OCI-M2 (cell line): ENCODE measurements around the gene ATP10A.

Experiments used
- DNase-seq: peaks from one replicate; lab custom pipeline; 2025; ENCODE audit not compliant: unreplicated experiment; lab: John Stamatoyannopoulos, UW

The ATP10A gene

DNA sequence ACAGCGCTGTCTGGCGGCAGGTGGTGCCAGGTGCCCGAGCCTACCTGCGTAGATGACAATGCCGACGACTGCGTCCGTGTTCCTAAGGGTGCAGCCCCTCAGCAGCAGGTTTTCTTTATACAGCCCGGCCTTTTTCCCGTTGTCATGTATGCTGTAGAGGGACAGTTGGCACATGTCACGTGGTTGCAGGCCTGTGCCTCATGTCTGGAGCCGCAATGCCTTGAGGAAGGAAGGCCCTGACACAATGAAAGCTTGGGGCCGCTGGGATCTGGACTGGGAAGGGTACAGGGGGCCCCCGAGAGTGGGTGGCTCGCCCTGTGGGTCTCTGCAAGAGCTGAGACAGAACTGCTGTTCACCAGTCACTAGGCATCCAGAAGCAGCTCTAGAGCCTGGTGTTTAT lies 136.0 kb downstream of the ATP10A start:
- DNase-seq: no peak

DNA sequence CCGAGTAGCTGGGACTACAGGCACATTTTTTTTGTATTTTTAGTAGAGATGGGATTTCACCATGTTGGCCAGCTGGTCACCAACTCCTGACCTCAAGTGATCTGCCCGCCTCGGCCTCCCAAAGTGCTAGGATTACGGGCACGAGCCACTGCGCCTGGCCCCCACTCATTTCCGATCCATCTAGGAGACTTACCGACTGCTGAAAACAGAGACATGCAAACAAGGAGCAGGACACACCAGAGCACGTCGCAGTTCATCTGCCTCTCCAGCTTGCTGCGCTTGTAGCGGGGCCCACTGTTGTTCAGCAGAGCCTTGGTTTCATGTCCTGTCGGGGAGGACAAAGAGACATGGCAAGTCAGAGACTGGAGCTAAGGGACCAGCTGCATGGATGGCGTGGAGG lies 137.4 kb downstream of the ATP10A start:
- DNase-seq: no peak

DNA sequence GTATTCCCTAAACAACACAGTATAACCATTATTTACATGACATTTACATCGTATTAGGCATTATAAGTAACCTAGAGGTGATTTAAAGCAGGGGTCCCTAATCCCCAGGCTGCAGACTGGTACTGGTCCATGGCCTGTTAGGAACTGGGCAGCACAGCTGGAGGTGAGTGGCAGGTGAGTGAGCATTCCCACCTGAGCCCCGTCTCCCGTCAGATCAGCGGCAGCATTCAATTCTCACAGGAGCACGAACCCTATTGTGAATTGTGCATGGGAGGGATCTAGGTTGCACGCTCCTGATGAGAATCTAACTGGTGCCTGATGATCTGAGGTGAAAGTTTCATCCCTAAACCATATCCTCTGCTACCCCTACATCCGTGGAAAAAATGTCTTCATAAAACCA lies 138.2 kb downstream of the ATP10A start:
- DNase-seq: no peak

DNA sequence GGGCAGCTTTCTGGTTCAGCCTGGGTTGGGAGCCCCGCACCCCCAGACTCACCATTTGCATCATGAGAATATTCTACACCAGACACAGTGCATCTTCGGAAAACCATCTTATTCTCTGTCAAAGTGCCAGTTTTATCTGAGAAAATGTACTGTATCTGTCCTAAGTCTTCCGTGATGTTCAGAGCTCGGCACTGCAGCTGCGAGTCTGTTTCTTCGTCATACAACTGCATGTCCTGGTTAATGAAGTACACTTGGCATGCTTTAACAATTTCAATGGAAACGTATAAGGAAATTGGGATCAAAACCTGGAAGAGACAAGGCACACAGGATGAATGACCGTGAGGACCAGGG lies 141.5 kb downstream of the ATP10A start:
- DNase-seq: no peak

DNA sequence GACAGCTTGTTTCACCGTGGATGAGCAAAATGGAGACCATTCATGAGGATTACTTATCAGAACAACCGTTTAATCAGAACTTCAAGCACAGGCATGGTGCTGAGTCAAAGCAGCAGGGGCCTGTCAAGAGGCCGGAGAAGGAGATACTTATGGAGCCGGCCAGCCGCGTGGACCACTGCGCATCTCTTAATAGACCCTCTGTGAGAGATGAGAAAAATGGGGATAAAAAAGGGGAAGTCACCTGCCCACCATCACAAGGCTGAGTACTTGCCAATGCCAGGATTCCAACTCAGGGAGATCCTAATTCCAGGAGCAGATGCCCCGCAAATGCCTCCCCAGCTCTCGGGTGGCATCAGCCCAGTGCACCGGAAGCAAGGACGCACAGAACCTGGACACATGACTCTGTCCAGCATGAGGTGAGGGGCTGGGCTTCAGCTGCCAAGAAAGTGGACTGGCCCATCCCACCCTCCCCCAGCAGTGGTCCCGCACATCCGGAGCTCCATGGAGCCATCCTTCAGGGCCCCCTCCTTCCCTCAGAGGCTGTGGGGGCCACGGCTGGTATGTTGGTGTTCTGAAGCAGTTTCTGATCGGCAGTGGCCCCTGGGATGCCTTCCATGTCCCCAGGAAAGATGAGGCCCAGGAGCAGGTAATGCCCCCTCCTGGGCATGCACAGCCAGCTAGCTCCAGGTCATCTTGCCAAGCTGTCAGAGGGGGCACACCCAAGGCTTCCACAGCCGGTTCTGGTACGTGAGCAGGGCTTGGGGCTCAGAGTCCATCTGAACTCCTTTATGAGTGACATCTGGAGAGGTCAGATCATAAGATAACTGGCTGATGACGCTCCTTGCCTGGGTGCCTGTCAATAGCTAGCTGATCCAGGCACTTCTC lies 143.8 kb downstream of the ATP10A start:
- no peak for DNase-seq

DNA sequence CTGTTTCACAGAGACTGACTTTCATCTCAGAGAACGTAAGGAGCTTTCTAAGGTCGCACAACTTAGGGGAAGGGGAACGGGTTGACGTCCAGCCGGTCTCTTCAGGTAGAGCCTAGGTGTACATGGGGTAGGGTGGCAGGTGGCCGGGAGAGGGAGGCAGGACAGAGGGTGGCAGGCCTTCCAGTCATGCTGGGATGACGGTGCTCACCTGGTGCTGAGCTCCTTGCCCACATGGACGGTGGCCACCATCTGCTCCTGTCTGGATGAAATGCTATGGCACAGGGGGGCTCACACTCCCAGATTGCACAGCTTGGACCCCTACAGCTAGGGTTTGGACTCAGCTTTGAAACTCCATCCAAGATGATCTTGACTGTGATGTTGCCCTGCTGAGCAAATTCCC lies 144.5 kb downstream of the ATP10A start:
- DNase-seq: no peak

DNA sequence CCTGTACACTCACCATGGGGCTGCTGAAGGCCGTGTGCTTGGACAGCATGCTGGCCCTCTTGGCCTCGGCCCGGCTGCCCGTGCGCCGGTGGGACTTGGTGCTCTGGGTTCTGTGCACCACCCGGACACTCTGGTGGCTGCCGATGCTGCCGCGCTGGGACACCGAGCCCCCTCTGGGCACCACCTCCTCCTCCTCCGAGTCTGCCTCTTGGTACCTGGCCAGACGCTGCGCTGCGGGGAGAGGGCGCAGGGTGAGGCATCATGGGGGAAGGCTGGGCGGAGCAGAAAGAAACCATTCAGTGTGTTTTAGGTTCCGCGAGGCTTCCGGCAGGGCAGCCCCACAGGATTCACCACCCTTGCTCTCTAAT lies 145.0 kb downstream of the ATP10A start:
- DNase-seq: no peak

DNA sequence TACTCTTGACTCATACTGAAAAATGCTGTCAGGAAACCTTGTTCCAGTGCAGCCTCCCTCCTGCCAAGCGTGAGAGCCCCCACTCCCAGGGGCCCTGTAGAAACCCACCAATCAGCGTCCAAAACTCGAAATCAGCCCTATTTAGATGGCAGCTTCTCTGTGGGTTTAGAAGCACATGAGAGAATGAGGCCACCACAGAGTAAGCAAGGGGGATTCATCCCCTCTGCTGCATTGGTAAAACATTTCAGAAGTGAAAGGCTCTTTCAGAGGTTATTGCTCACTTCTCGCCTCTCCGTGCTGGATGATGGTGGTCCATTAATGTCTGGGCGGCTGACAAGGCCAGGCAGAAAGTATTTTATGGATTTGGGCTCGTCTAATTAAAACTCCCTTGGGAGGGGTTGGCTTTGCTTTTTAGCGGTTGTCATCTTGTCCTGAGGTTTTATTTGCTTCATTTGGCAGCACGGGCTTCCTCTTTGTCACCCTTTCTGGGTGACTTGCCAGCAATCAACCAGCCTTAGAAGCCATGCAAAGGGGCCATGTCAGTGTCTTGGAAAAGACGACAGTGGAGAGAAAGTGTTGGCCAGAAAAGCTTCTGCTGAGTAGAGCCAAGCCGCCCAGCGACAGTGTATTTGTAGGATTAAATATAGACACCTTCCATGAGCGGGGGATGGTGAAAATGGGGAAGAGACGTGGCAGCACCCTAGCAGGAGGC lies 145.5 kb downstream of the ATP10A start:
- DNase-seq: no peak

DNA sequence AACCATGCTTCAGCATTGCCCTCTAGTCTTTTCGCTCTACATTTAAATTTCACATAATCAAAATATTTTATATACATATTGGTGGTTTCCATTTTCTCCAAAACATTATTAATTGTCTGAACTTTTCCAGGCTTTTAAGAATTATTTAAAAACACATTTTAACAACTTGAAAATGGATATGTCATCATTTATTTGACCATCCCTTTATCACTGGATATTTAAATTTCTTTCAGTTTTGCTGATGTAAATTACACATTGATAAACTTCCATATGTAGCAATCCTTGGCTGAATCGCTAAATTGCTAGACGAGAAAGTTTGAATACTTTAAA lies 146.0 kb downstream of the ATP10A start:
- no peak for DNase-seq

DNA sequence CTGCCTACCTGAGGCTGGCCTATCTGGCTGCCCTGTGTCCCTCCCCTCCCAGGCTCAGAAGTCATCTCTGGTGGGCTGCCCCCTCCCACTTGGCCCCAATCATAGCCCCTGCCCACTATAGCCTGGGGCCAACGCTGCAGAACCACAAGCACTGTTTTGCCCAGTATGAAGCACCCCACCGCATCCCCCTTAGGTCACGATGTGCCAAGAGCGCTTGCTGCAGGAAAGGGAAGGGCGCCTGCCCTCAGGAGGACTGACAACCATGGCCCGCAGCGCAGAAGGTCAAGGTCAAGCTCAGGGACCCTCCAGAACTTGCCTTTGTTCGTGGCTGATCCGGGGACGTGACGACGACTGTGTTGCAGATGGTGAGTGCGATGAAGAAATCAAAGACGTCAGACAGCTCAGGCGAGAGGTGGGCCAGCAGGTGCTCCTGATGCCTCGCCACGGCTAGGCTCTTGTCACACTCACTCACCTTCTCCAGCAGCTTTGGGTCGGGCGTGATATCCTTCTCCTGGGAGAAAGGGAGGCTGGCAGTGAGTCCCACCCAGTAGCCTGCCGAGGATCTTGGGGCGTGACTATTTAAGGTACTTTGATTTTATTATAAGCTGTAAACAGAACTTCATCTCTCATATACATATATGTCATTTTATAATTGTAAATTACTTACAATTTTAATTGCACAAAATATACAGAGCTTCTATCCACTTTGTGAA lies 146.6 kb downstream of the ATP10A start:
- DNase-seq: no peak

DNA sequence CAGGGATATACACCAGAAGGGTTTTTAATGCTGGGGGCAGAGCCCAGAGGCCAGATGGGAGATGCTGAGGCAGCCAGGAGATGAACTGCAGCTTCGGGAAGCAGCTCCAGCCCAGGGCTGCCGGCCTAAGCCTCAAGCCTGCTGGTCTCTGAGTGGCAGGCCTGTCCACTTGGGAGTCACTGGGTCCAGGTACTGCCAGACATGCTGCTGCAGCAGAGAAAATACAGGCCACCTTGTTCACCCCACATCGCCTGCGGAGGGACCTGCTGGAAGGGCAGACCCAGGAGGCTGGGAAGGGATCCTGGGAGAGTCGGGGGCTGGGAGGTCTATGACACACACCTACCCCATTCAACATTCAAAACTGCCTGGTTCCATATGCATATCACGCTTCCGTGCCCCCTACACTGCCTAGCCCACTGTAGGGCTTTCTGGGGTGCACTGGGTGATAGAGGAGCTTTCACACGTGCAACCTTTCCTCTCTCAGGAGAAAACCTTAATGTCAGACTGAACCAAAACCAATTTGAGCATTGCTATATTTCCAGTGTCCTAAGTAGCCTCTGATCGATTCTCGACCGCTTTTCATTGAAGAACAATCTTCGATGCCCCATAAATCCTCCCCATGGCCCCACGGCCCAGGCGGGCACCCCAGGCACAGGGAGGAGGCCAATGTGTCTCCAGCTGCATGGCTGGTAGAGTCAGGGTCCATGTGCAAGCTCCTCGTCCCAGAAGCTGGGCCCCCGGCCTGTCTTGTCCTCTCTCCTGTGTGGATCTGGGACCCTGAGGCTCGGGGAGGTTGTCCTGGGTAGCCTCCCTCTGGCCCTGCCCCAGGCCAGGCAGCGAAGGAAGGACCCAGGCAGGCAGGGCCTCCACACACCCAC lies 147.4 kb downstream of the ATP10A start:
- DNase-seq: no peak

DNA sequence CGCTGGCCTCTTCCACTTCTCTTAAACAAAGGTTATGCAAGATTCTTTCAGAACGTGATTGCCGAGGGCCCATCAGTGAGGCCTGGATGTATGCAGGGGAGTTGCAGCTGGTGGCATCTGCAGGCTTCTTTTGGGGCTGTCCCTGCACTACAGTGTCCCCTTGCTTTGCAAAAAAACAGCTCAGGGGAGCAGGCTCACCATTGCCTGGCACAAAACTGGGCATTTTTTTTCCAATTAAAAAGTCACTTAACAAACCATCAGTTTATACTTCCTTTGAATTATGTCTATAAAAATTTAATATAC lies 148.6 kb downstream of the ATP10A start:
- no peak for DNase-seq

DNA sequence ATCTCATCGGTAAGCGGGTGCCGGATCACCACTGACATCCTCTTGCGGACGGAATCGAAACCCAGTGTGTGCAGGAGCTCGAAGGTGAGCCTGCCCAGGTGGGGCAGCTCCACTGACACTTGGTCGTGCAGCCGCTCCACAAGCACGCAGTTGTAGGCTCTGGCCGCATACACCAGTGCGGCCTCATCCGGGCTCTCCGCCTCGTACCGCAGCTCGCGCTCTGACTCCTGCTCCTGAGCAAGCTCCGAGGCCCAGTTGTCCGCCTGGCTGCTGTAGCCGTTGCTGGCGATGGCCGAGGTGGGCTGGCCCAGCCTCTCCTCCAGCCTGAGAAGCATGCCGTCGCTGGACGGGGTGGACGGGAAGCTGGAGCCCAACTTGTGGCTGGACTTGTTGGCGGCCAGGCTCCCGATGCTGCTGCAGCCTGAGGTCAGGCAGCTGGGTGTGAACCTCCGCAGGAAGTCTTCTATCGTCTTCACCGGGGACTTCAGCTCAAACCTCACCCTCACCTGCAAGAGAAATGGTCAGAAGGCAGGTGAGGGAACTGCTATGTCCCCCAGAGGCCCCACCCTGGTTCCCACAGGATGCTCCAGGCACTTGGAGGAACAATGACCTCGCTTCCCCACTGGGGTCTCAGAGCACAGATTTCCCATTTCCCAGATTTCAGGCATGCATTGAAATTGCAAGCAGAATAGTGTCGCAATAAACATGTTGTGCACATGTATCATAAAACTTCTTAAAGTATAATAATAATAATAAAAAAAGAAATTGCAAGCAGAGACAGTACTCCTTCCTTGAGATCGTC lies 149.2 kb downstream of the ATP10A start:
- no peak for DNase-seq

DNA sequence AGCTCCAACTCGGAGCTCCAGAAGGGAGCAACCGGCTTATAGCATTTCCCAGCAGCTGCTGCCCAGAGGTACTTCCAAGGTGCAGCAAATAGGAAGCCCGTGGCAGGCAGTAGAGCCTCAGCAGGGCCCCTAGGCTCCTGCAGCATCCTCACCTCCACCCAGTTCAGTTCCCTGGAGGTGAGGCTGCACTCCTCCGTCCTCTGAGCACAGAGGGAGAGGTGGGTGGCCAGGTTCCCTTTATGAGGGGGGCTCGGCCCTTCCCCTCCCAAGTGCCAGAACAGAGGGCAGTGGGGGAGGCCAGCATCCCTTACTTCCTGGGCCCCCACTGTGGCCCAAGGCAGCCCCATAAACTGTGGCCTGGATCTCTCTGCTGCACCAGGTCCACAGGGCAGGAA lies 150.2 kb downstream of the ATP10A start:
- no peak for DNase-seq

DNA sequence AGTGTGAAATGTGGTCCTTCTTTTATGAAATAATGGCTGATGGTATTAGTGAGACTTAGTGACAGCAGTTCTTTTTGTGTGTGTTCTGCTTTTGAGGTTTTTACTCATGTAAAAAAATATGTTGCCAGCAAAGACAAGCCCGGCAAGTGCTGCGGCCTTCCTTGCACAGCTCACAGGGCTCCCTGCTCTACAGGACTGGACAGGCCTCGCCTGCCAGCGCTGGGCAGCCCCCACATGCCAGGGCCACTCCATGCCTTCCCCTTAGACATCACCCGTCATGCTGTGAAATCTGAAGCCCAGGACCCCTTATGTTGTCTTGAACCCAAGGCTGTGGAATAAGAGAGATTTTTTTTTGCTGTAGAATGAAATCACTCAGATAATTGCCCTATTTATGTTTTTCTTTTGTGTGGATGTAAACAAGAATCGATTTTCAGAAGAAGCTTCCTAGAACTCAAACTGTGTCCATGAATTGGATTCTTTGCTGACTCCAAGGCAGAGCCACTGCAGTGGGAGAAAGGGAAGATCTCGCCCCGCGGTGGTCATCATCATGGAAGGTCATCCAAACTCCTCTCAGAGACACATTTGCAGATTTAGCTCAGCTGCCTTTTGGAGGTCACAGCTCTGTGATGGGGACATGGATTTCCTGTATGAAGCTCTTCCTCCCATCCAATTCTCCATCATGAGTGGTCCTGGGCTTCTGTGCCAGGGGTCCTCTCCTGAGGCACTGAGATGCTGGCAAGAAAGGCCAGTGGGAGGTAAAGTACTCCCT lies 150.8 kb downstream of the ATP10A start:
- DNase-seq: no peak

DNA sequence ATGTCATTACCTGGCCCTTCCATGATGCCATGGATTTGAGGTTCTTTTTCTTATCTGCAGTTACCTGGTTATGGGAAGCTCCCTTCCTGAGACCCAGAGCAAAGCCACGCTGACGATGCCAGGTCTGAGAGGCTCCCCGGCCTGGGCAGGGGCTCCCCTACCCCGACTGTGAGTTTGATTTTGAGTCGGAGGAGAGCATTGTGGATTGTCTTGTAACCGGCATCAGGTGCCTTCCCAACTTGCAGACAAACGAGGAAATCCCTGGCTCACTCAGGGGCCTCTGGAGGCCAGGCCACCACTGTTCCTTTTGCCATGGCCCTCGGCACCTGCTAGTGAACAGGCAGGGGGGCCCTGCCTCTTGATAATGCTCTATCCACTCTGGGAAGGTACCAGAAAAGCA lies 151.4 kb downstream of the ATP10A start:
- no peak for DNase-seq

DNA sequence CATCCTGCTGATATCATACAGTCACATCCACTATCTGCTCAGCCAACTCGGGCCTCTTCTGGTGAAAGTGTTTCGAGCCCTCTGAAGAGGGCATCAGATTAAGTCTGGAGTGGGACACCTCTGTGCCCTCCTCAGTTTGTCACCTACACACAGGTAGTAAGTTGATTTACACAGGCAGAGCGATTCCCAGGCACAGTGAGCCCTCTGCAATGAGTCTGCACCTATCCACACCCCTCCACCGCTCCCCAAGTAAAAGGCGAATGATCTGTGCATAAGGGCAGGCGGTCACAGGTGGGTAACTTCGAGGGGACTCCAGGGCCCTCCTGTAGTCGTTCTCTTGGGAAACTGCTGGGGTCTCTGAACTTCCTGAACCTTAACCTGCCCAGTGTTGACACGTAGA lies 152.0 kb downstream of the ATP10A start:
- no peak for DNase-seq

DNA sequence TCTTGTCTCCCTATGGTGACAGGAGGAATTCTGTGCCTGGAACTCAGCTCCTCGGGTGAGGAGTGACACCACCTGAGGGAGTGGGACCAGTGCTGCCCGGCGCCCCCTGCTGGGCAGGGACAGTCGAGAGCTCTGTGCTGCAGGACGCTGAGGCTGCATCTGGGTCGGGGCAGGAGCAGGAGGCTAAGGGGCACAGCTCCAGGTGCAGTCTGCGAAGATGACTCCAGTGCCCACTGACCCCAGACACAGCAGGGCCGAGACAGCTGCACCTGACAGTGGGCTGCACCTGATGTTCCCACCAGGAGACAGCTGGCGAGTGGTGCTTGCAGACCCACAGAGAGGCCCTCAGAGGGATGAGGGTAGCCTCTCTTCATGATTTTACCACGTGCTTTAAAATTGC lies 152.9 kb downstream of the ATP10A start:
- DNase-seq: no peak

DNA sequence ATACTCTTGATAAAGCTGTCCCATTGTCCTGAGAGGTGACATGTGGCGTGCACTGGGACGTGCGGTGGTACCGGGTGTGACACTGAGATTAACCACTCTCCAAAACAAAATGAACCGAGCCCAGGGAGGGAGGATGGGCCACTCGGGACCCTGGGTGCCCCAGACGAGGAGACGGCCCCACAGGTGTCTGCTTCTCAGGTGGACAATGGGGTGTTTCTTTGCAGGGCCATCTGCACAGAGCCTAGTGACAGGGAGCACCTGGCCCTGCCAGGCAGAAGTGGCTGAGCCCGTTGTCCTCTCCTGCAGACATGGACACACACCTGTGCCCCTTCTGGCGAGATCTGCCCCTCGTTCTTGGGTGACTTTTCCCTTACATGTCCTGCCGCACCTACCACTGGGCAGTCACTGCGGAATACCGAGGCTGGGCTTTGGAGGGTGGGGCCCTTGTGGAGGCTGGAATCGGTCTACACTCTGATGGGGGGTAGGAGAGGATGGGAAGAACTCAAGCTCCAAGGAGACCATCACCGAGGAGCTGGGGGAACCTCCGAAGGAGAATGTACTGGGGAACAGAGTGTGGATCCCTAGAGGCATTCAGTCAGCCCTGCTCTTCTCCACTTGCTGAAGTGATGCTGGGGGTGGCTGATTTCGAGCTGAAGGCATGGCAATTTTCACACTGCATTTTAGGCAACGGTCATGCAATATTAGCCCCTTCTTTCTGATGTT lies 153.5 kb downstream of the ATP10A start:
- DNase-seq: no peak
